GM10266 (cell line): Measurements from ENCODE around the gene ATE1.
"Not testable (repeated sequence)": the region's sequence is repeated elsewhere in the genome, so short reads cannot be mapped to it uniquely, and the experiment has no call there.

Experiments used
- DNase-seq: peaks from one replicate; pipeline ENCODE4 v3.0.0; 2012; ENCODE audit errors: extremely low spot score
- TF ChIP-seq, protein P1 (sequence below): IDR thresholded peaks from 2 replicates; pipeline ENCODE4 v1.5.1; 2012; ENCODE audit warnings: mild to moderate bottlenecking, low read depth; ENCODE audit not compliant: control insufficient read depth, insufficient read depth; ENCODE audit errors: missing control alignments

ATE1 gene

DNA sequence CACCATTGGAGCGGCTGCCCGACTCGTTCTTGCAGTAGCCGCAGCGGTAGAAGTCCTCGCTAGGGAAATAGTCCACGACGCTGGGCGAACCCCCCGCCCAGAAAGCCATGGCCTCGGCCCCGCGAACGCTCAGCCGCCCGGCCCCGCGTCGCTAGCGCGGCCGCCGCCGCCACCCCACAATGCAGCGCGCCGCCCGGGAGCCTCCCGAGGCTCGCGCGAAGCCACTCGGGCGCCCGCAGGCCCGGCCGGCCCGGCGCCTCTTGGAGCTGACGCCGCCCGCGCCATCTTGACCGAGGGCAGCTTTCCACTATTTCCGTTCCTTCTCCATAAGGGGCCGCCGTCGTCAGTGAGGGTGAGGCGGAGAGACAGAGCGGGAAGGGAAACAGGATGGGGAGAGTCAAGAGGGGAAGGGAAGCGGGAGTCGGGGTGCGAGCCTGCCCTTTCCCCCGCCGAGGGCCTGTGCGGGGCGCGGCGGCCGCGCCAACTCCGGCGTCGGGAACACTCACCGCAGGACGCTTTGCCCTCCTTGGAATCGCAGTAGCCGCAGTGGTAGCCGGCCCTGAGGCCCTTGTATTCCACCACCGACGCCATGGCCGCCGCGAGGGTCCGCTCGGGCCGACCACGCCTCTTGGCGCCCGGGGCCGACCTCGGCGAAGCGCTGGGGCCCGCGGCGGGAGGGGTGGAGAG lies at the start of gene ATE1:
Gene ATE1, minus strand, starts transcription at position 191 of the 687 bp plus-strand sequence. Its CDS starts 82 bp downstream, at position 109.
- TF ChIP-seq, protein P1, sequence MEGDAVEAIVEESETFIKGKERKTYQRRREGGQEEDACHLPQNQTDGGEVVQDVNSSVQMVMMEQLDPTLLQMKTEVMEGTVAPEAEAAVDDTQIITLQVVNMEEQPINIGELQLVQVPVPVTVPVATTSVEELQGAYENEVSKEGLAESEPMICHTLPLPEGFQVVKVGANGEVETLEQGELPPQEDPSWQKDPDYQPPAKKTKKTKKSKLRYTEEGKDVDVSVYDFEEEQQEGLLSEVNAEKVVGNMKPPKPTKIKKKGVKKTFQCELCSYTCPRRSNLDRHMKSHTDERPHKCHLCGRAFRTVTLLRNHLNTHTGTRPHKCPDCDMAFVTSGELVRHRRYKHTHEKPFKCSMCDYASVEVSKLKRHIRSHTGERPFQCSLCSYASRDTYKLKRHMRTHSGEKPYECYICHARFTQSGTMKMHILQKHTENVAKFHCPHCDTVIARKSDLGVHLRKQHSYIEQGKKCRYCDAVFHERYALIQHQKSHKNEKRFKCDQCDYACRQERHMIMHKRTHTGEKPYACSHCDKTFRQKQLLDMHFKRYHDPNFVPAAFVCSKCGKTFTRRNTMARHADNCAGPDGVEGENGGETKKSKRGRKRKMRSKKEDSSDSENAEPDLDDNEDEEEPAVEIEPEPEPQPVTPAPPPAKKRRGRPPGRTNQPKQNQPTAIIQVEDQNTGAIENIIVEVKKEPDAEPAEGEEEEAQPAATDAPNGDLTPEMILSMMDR, result no peak

DNA sequence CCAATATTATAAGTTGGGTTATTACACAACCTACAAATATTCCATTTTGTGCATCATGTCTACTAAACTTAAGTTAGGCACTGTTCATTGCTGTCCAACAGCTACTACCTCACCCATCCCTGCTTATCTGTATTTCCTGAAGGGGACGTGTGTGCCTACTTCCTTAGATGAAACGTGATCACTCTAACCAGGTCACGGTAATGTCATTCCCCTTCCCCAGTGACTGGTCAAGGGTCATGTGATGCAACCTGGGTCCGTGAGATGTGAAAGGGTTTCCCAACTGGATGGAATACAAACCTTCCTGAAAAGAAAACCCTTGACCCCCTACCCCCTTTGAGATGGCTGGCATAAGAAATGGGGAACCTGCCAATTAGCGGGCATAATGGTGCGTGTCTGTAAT lies 48.8 kb upstream of the ATE1 start:
- TF ChIP-seq, protein P1, result no peak

More for the DNA sequence above, at the start of gene ATE1:
- DNase-seq, result peak; percentile 92

DNA sequence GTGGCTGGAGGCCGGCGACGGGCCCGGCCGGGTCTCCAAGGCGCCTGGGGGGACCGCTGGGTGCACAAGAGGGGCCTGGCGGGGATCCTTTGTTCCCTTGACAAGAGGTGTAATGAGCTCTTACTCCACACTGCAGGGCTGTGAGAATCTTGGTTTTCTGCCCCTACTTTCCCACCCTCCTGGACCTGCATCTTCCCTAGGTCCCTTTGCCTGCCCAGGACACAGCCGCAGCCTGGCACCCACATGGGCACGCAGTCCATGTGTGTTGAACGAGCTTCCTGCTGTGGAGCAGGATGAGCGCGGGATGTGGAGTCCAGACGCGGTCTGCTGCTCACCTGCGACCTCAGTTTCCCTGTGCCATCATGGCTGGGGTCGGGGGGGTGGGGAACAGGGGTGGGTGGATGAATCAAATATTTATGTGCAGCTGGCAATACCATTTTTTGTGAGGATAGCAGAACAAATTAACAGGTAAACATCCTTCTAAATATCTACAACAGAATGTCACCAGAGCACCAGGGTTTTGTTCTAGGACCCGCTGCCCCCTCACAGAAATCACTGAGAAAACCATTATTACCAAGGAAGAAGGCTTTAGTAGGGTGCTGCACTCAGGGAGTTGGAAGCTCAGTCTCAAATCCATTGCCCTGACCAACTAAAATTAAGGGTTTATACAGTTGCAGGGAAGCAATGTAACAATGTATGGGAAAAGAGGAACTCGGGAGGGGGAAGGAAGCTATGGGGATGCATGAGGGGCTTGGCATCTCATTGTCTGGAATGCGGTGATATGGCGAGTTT lies 47.7 kb upstream of the ATE1 start:
- TF ChIP-seq, protein P1, result no peak
- peak; percentile 38 for DNase-seq

More for the DNA sequence above, 48.8 kb upstream of the ATE1 start:
- DNase-seq, result no peak

DNA sequence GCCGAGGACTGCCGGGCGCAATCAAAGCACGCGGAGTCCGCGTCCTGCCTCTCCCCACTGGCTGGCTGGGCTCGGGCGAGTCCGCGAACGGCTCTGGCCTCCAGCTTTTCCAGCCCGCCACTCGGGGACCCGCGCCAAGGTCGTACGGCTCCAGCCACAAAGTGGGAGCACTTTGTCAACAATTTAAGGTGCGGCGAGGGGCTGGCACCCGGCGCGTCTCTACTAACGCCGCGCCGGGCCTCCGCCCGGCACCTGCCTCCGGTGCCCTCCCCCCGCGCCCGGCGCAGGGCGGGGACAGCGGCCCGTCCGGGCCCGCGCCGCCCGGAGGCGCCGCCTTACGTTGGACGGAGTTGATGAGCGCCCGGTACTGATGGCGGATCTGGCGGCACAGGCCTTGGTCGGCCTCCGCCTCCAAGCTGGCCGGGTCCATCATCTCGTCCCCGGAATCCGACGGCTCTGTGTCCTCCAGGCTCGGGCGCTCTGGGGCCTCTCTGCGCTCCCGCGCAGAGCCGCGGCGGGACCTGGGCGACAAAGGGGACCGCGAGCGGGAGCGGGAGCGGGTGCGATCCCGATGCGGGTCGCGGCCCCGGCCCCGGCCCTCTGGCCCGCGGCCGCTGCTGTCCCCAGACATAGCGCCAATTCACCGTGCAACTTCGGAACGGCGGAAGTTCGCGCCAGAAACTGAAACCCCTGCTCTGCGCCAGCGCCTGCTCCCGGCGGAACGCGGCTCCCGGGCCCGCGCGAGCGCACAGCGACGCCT lies 46.9 kb upstream of the ATE1 start, which contains the start of gene NSMCE4A:
Gene NSMCE4A, minus strand, starts transcription at position 683 of the 760 bp plus-strand sequence. Its CDS starts 52 bp downstream, at position 631.
- peak; percentile 94 for DNase-seq
- TF ChIP-seq, protein P1, result peak; percentile 84

DNA sequence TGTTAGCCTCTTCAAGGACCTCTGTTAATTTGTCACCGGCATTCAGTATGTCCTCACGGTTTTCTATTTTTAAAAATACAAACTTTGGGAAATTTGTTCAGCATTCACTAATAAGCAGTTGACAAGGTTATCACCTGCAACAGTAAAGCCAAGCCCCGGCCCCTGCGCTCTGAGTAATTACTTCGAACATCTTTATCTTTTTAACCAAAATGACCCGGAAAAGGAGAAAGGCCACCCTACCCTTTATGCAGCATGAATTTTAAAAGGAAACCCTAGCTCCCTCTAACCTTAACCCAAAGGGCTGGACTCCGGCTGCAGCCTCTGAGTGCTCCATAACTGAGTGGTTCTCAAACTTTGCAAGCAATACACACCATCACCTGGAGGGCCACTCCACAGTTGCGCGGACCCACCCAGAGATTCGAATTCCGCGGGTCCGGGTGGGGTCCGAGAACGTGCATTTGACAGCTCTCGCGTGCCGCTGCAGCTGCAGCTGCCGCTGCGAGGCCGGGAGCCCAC lies 46.2 kb upstream of the ATE1 start:
- no peak for DNase-seq
- TF ChIP-seq, protein P1, result no peak

DNA sequence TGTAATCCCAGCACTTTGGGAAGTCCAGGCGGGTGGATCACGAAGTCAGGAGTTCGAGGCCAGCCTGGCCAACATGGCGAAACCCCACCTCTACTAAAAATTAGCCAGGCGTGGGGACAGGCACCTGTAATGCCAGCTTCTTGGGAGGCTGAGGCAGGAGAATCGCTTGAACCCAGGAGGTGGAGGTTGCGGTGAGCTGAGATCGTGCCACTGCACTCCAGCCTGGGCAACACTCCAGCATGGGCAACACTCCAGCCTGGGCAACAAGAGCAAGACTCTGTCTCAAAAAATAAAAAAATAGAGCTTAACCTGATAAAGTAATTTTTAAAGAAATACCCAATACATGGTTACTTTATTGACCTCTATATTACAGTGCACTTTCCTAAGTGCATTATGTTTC lies 41.3 kb upstream of the ATE1 start:
- not testable (repeated sequence) for DNase-seq

DNA sequence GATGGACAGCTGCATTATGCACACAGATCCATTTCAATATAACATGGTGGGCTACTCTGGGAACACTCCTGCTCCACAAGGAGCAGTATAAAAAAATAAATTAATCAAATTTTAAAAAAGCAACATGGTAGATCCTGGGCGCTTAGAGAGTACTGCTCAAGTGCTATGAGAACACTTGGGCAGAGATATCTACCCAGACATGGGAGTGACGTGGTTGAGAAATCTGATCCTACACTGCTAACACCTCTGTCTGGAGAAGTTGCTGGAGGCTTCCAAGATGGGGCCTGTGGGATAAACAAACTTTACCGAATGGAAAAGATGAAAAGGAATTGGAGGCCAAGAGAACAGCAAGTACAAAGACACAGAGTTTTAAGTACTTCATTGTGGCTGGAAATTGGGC lies 38.2 kb upstream of the ATE1 start:
- TF ChIP-seq, protein P1, result no peak
- DNase-seq, result no peak
